HEK293T (cell line): ENCODE measurements around the gene CMTM5.

Experiments
- CTCF ChIA-PET: fragments of 350-600 bp; formaldehyde crosslinking; extraction: SDS; loops from one replicate; lab custom pipeline; 2021; ENCODE audit warnings: antibody characterized with exemption, inconsistent platforms; lab: Yijun Ruan, JAX
- POLR2A ChIA-PET: fragments of 350-600 bp; formaldehyde crosslinking; extraction: SDS; loops from one replicate; lab custom pipeline; 2020; ENCODE audit warnings: antibody characterized with exemption, inconsistent platforms; lab: Yijun Ruan, JAX
- DNase-seq: peaks from one replicate; pipeline ENCODE4 v3.0.0; 2012; ENCODE audit warnings: mixed read lengths; ENCODE audit errors: extremely low spot score
- ARNT ChIP-seq: fragments of 450-650 bp; IDR thresholded peaks from 2 replicates; pipeline ENCODE4 v1.6.1; 2017; ENCODE audit warnings: mild to moderate bottlenecking
- BHLHE40 ChIP-seq: fragments of 450-650 bp; IDR thresholded peaks from 2 replicates; pipeline ENCODE4 v1.6.1; 2016; ENCODE audit warnings: mild to moderate bottlenecking, moderate library complexity, borderline replicate concordance
- CTBP1 ChIP-seq: fragments of 450-650 bp; IDR thresholded peaks from 2 replicates; pipeline ENCODE4 v1.6.1; 2016; ENCODE audit warnings: borderline replicate concordance
- ELF4 ChIP-seq: fragments of 450-650 bp; IDR thresholded peaks from 2 replicates; pipeline ENCODE4 v1.6.1; 2017; ENCODE audit warnings: antibody characterized with exemption
- FOXA1 ChIP-seq: fragments of 450-650 bp; IDR thresholded peaks from 2 replicates; pipeline ENCODE4 v1.6.1; 2016; ENCODE audit warnings: mild to moderate bottlenecking
- FOXK2 ChIP-seq: fragments of 450-650 bp; IDR thresholded peaks from 2 replicates; pipeline ENCODE4 v1.6.1; 2016; ENCODE audit warnings: mild to moderate bottlenecking
- FOXM1 ChIP-seq: fragments of 450-650 bp; IDR thresholded peaks from 2 replicates; pipeline ENCODE4 v1.6.1; 2017; ENCODE audit warnings: mild to moderate bottlenecking, borderline replicate concordance
- HDGF ChIP-seq: fragments of 450-650 bp; IDR thresholded peaks from 2 replicates; pipeline ENCODE4 v1.6.1; 2017; ENCODE audit warnings: antibody characterized with exemption, borderline replicate concordance
- L3MBTL2 ChIP-seq: fragments of 450-650 bp; conservative IDR thresholded peaks from 2 replicates; pipeline ENCODE4 v1.6.1; 2016; ENCODE audit warnings: mild to moderate bottlenecking
- LEF1 ChIP-seq: fragments of 450-650 bp; IDR thresholded peaks from 2 replicates; pipeline ENCODE4 v1.6.1; 2017; ENCODE audit warnings: mild to moderate bottlenecking, borderline replicate concordance
- NFRKB ChIP-seq: fragments of 450-650 bp; IDR thresholded peaks from 2 replicates; pipeline ENCODE4 v1.6.1; 2016; ENCODE audit warnings: mild to moderate bottlenecking, moderate library complexity
- PKNOX1 ChIP-seq: fragments of 450-650 bp; IDR thresholded peaks from 2 replicates; pipeline ENCODE4 v1.6.1; 2016
- SP1 ChIP-seq: fragments of 450-650 bp; IDR thresholded peaks from 2 replicates; pipeline ENCODE4 v1.6.1; 2017
- SUZ12 ChIP-seq: fragments of 450-650 bp; IDR thresholded peaks from 2 replicates; pipeline ENCODE4 v1.6.1; 2016; ENCODE audit warnings: mild to moderate bottlenecking
- TARDBP ChIP-seq: fragments of 450-650 bp; IDR thresholded peaks from 2 replicates; pipeline ENCODE4 v1.6.1; 2016
- ZNF384 ChIP-seq: fragments of 450-650 bp; IDR thresholded peaks from 2 replicates; pipeline ENCODE4 v1.6.1; 2016

CMTM5 gene

DNA sequence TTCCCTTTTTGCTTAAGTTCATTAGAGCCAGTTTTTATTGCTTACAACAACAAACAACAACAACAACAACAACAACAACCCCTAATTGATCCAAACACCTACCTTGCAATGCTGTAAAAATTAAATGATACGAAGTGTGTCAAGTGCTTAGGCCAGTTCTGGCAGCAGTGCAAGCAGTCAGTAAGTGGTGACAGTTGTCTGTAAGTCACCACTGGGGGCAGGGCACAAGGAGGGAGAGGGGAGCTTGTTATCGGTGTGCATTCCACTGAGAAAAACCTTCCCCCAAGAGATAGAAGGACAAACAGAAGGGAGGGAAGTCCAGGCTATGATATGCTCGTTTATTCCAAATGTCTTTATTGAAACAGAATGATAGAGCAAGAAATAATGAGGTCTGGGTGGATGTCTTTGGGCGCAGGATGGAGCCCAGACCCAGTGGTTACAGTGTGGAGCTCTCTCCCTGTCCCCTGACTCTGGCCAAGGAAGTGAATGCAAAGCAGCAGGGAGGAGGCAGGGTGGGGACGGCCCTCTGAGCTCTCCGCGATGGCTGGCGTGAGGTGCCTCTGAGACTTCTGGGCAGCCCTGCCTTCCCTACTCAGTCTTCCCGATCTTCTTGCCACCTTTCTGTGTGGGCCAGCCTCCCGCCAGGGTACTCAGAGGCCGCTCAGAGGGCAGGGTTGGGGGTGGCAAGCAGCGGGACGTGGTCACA, 30.7 kb upstream of the CMTM5 start:
- CTCF ChIA-PET = interaction anchor here (0.9 to 2.3 kb wide), 3 partner anchors 14 to 37 kb away, joined by 3 to 8 read pairs (median 5); no protein-coding TSS in a partner anchor
- POLR2A ChIA-PET = interaction anchor here (1.1 to 1.8 kb wide), 2 partner anchors 25 to 251 kb away, joined by 3 to 11 read pairs; partner anchors contain the start of genes ACIN1, C14orf119 and PABPN1
- TF ChIP-seq CTBP1 = no peak
- TF ChIP-seq LEF1 = no peak
- TF ChIP-seq NFRKB = no peak
- no peak for TF ChIP-seq TARDBP
- TF ChIP-seq PKNOX1 = no peak
- TF ChIP-seq ELF4 = no peak
- no peak for TF ChIP-seq L3MBTL2
- TF ChIP-seq FOXA1 = no peak
- TF ChIP-seq FOXM1 = no peak
- TF ChIP-seq SUZ12 = no peak
- no peak for TF ChIP-seq SP1
- TF ChIP-seq HDGF = no peak
- no peak for TF ChIP-seq BHLHE40
- no peak for TF ChIP-seq FOXK2
- no peak for TF ChIP-seq ARNT
- no peak for TF ChIP-seq ZNF384
- DNase-seq = no peak

- POLR2A ChIA-PET = interaction anchor here (1.8 kb wide), 1 partner anchor 26 kb away, joined by 11 read pairs; the partner anchor contains the start of gene PABPN1
- no peak for TF ChIP-seq FOXM1
- TF ChIP-seq SP1 = no peak
- TF ChIP-seq NFRKB = no peak
- no peak for TF ChIP-seq FOXK2
- no peak for TF ChIP-seq PKNOX1
- TF ChIP-seq BHLHE40 = no peak
- no peak for TF ChIP-seq FOXA1
- TF ChIP-seq SUZ12 = no peak
- TF ChIP-seq TARDBP = no peak
- no peak for TF ChIP-seq LEF1
- TF ChIP-seq ARNT = no peak
- CTCF ChIA-PET = interaction anchor here (2.3 kb wide), 1 partner anchor 13 kb away, joined by 8 read pairs; no protein-coding TSS in a partner anchor
- DNase-seq = no peak
Measured at GRCh38 chr14:23346693-23347405, 30.0 kb upstream of the CMTM5 start.

GRCh38 chr14:23347406-23348296, 29.2 kb upstream of the CMTM5 start:
- CTCF ChIA-PET = no interaction called here
- TF ChIP-seq LEF1 (no peak), ARNT (no peak), BHLHE40 (no peak), FOXA1 (no peak), CTBP1 (no peak), FOXM1 (no peak), FOXK2 (no peak), ZNF384 (no peak), SUZ12 (no peak), PKNOX1 (no peak), L3MBTL2 (no peak), HDGF (no peak), ELF4 (no peak)
- POLR2A ChIA-PET = no interaction called here
- DNase-seq = no peak

DNA sequence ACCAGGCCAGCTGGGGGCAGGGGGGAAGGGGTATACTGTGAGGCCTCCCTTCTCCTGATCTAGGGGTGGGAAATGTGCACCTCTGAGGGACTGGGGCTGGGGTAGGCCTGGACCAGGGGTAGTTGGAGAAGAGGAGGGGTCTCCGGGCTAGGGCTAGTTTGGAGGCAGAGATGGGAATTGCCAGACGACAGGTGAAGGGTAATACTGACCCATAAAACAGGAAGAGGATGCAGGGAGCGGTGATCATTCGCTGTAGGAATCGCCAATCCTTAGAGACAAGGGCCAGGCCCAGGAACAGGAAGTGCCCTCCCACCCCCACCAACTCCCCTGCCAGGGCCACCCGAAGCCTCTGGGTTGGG, 28.6 kb upstream of the CMTM5 start:
- CTCF ChIA-PET = no interaction called here
- no peak for TF ChIP-seq SP1
- no peak for TF ChIP-seq HDGF
- TF ChIP-seq PKNOX1 = no peak
- no peak for DNase-seq

GRCh38 chr14:23349156-23349845, 27.5 kb upstream of the CMTM5 start:
- CTCF ChIA-PET = no interaction called here
- no peak for DNase-seq
- no peak for TF ChIP-seq TARDBP
- TF ChIP-seq SP1 = no peak
- no peak for TF ChIP-seq LEF1
- TF ChIP-seq FOXA1 = no peak
- no peak for TF ChIP-seq HDGF
- TF ChIP-seq NFRKB = no peak
- TF ChIP-seq ARNT = no peak
- TF ChIP-seq PKNOX1 = no peak
- TF ChIP-seq ZNF384 = no peak
- no peak for TF ChIP-seq ELF4
- TF ChIP-seq CTBP1 = no peak
- no peak for TF ChIP-seq FOXM1
- TF ChIP-seq BHLHE40 = no peak
- TF ChIP-seq SUZ12 = no peak
- TF ChIP-seq FOXK2 = no peak
- POLR2A ChIA-PET = no interaction called here

More for the DNA sequence above, 28.6 kb upstream of the CMTM5 start:
- POLR2A ChIA-PET = no interaction called here
